ENCODE measurements around the gene VWA8.

DNA sequence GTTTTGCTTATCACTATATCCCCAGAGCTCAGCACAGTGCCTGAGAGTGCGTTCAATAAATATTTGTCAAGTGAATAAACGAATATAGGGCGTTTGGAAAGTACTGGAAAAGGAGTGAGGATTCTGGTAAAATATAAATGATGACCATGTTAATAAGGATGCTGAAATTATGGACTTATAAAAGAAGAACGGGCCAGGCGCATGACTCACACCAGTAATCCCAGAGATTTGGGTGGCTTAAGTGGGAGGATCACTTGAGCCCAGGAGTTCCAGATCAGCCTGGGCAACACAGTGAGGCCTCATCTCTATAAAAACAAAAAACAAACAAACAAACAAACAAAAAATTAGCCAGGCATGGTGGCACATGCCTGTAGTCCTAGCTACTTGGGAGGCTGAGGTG lies 198.1 kb downstream of the VWA8 start:
- TF ChIP-seq YY1 (IDR thresholded peaks at IDR 0.05; ENCODE audit: extremely low read depth, insufficient replicate concordance, low read depth, low read length) (no peak), ELF1 (IDR thresholded peaks at IDR 0.05; ENCODE audit: borderline replicate concordance, low read depth) (no peak), POLR2A (IDR thresholded peaks at IDR 0.05; ENCODE audit: borderline replicate concordance, extremely low read depth, insufficient read depth, insufficient read length) (no peak), RAD21 (IDR thresholded peaks at IDR 0.05; ENCODE audit: low read depth) (no peak)
- TF ChIP-seq, protein P1, sequence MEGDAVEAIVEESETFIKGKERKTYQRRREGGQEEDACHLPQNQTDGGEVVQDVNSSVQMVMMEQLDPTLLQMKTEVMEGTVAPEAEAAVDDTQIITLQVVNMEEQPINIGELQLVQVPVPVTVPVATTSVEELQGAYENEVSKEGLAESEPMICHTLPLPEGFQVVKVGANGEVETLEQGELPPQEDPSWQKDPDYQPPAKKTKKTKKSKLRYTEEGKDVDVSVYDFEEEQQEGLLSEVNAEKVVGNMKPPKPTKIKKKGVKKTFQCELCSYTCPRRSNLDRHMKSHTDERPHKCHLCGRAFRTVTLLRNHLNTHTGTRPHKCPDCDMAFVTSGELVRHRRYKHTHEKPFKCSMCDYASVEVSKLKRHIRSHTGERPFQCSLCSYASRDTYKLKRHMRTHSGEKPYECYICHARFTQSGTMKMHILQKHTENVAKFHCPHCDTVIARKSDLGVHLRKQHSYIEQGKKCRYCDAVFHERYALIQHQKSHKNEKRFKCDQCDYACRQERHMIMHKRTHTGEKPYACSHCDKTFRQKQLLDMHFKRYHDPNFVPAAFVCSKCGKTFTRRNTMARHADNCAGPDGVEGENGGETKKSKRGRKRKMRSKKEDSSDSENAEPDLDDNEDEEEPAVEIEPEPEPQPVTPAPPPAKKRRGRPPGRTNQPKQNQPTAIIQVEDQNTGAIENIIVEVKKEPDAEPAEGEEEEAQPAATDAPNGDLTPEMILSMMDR (IDR thresholded peaks at IDR 0.05 in 2 of 3, conservative IDR thresholded peaks at IDR 0.05 in 1 of 3; ENCODE audit: borderline replicate concordance in 1 of 3, insufficient read depth in 1 of 3, low read depth in 2 of 3, low read length in 2 of 3), result no peak
- TF ChIP-seq, protein P2, sequence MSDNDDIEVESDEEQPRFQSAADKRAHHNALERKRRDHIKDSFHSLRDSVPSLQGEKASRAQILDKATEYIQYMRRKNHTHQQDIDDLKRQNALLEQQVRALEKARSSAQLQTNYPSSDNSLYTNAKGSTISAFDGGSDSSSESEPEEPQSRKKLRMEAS (IDR thresholded peaks at IDR 0.05), result no peak

Measured in HCT116 (cell line).